Transverse colon (tissue), 4 donors: ENCODE data around the gene OR13C5. TPM values are rescaled to one million over a fixed set of nuclear protein-coding genes. Genes with fewer than 3 reads are reported as not detected.
"Not testable (repeated sequence)": the region's sequence is repeated elsewhere in the genome, so short reads cannot be mapped to it uniquely, and the experiment has no call there.

Source experiments
- DNase-seq: peaks from one replicate; pipeline ENCODE4 v3.0.0-alpha.2; 2019
- H3K27ac ChIP-seq, 4 donors: fragments of 200-600 bp; sonication (generic); 2 replicates each; pipeline ENCODE4 v1.5.1; 2016 to 2018; ENCODE audit warnings: inconsistent platforms in 4 of 4
- H3K27me3 ChIP-seq: fragments of 200-600 bp; sonication (generic); 2 replicates; pipeline ENCODE4 v1.5.1; 2017; ENCODE audit warnings: inconsistent platforms
- H3K36me3 ChIP-seq, 4 donors: fragments of 200-600 bp; sonication (generic); 2 replicates each; pipeline ENCODE4 v1.5.1; 2017 to 2019; ENCODE audit warnings: inconsistent platforms in 4 of 4
- H3K4me1 ChIP-seq, 4 donors: fragments of 200-600 bp; sonication (generic); 2 replicates each; pipeline ENCODE4 v1.5.1; 2017 to 2020; ENCODE audit warnings: inconsistent platforms in 4 of 4
- H3K4me3 ChIP-seq, 4 donors: fragments of 200-600 bp; sonication (generic); 1 replicate in 1 of 4; 2 replicates in 3 of 4; pipeline versions ENCODE4 v1.5.1 to v1.6.1; 2017 to 2019; ENCODE audit warnings: inconsistent platforms in 4 of 4
- H3K9me3 ChIP-seq, 2 donors: fragments of 200-600 bp; sonication (generic); 2 replicates each; pipeline ENCODE4 v1.5.1; 2017 to 2019; ENCODE audit warnings: inconsistent platforms in 2 of 2
- EP300 ChIP-seq: sonication (generic); formaldehyde crosslinking; IDR thresholded peaks from one replicate; pipeline ENCODE4 v1.6.1; 2017; ENCODE audit warnings: antibody characterized with exemption, low read depth
- POLR2A ChIP-seq: fragments of 450-650 bp; IDR thresholded peaks from one replicate; pipeline ENCODE4 v1.6.1; 2016; ENCODE audit warnings: antibody characterized with exemption, mild to moderate bottlenecking, moderate library complexity
- POLR2AphosphoS5 ChIP-seq, 3 donors: sonication (generic); formaldehyde crosslinking; IDR thresholded peaks; one replicate each; pipeline ENCODE4 v1.6.1; 2016; ENCODE audit warnings: antibody characterized with exemption in 3 of 3
- WGBS, 2 donors: methylation state at CpG; one replicate each; pipeline ENCODE4 v1.1.5; 2018; ENCODE audit warnings: low coverage in 1 of 2; 5-methylcytosine and 5-hydroxymethylcytosine counted together
- in situ Hi-C, 4 donors: fragments of 200-750 bp; cut with MboI; loops; one replicate each; pipeline versions ENCODE4 v1.15.0 to v1.15.1; 2017; ENCODE audit warnings: low sequenced_read_pairs in 3 of 4, low pct_ligation_motif_present in 1 of 4, low pct_unique_long_range_greater_than_20kb in 1 of 4
- intact Hi-C: fragments of 100-400 bp; cut with DNase I; formaldehyde crosslinking; loops from one replicate; pipeline ENCODE4 v1.15.1; 2023; ENCODE audit warnings: low total_unique reads
- total RNA-seq, 4 donors: library from RNA; depleted of rRNA; stranded (reverse); fragments of >200 nt; gene quantifications; one replicate each; pipeline ENCODE4 v1.1.0, GENCODE V29; 2016
- TF ChIP-seq, protein P1 (sequence below), 5 experiments: fragments of 200-600 bp in 3 of 5; fragments of 450-650 bp in 2 of 5; sonication (generic) in 3 of 5; IDR thresholded peaks; 1 replicate in 2 of 5; 2 replicates in 3 of 5; pipeline ENCODE4 v1.5.1; 2016 to 2017; ENCODE audit warnings: antibody characterized with exemption in 5 of 5, inconsistent platforms in 3 of 5, mild to moderate bottlenecking in 2 of 5, moderate library complexity in 1 of 5

OR13C5 gene
- total RNA-seq, 4 donors from 2014 or later: not detected

- H3K9me3 ChIP-seq: peaks cover 0 to 3% of the 10 kb centered on the region in 2 donors
- H3K27ac ChIP-seq: no peak overlapping the region
- H3K36me3 ChIP-seq: no peaks in the 10 kb centered on the region
- TF ChIP-seq, protein P1, sequence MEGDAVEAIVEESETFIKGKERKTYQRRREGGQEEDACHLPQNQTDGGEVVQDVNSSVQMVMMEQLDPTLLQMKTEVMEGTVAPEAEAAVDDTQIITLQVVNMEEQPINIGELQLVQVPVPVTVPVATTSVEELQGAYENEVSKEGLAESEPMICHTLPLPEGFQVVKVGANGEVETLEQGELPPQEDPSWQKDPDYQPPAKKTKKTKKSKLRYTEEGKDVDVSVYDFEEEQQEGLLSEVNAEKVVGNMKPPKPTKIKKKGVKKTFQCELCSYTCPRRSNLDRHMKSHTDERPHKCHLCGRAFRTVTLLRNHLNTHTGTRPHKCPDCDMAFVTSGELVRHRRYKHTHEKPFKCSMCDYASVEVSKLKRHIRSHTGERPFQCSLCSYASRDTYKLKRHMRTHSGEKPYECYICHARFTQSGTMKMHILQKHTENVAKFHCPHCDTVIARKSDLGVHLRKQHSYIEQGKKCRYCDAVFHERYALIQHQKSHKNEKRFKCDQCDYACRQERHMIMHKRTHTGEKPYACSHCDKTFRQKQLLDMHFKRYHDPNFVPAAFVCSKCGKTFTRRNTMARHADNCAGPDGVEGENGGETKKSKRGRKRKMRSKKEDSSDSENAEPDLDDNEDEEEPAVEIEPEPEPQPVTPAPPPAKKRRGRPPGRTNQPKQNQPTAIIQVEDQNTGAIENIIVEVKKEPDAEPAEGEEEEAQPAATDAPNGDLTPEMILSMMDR (IDR thresholded peaks at IDR 0.05): no peak
- TF ChIP-seq POLR2AphosphoS5 (IDR thresholded peaks at IDR 0.05): no peak
- TF ChIP-seq POLR2A: no peak
- TF ChIP-seq EP300: no peak
- no peaks in the 10 kb centered on the region for H3K27me3 ChIP-seq
- DNase-seq: no peak
- H3K4me3 ChIP-seq: no peak overlapping the region
- intact Hi-C loops (no loop called here), in situ Hi-C loops (no loop called here)
- no peaks in the 10 kb centered on the region for H3K4me1 ChIP-seq
Observed at GRCh38 chr9:104617418-104617817, 18.2 kb upstream of the OR13C5 start.

GRCh38 chr9:104611213-104611612, 12.0 kb upstream of the OR13C5 start:
- H3K27me3 ChIP-seq: no peaks in the 10 kb centered on the region
- TF ChIP-seq EP300 (no peak), POLR2AphosphoS5 (IDR thresholded peaks at IDR 0.05) (no peak), POLR2A (no peak)
- TF ChIP-seq, protein P1 (IDR thresholded peaks at IDR 0.05): no peak
- H3K36me3 ChIP-seq: no peaks in the 10 kb centered on the region
- peaks cover 0 to 3% of the 10 kb centered on the region in 2 donors for H3K9me3 ChIP-seq
- WGBS, 2 donors: 65 to 74% methylated on average over 2 of the region's 2 CpGs
- no peak for DNase-seq
- H3K27ac ChIP-seq: no peak overlapping the region
- in situ Hi-C loops (no loop called here), intact Hi-C loops (no loop called here)
- no peaks in the 10 kb centered on the region for H3K4me1 ChIP-seq
- H3K4me3 ChIP-seq: no peak overlapping the region

DNA sequence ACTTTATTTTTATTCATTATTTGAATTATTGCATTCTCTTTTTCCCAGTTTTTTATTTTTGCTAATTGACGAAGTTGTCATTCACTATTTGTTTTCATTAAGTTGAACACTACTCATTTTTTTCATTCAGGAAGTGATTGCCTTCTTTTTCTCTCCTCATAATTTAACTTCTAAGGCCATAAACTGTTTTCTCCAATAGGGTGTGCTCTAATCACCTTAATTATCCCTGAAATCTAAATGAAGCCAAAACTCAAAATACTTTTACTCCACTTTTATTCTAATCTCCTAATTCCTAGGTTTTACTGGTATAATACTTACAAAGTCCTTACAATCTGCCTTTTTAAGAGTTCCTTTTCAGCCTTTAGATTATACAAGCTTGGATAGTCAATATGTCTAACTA, 9.1 kb upstream of the OR13C5 start:
- in situ Hi-C loops: no loop called here

GRCh38 chr9:104606152-104606551, 6.9 kb upstream of the OR13C5 start:
- DNase-seq: no peak
- 58 to 61% methylated on average over 2 of the region's 2 CpGs for WGBS, 2 donors
- TF ChIP-seq EP300 (no peak), POLR2AphosphoS5 (IDR thresholded peaks at IDR 0.05) (no peak), POLR2A (no peak)
- TF ChIP-seq, protein P1 (IDR thresholded peaks at IDR 0.05): no peak
- Histone ChIP-seq H3K27me3 (no peaks in the 10 kb centered on the region), H3K4me3 (no peak overlapping the region), H3K27ac (no peak overlapping the region), H3K9me3 (no peaks in the 10 kb centered on the region), H3K36me3 (no peaks in the 10 kb centered on the region), H3K4me1 (no peaks in the 10 kb centered on the region)
- in situ Hi-C loops (no loop called here), intact Hi-C loops (no loop called here)

More for the DNA sequence above, 9.1 kb upstream of the OR13C5 start:
- intact Hi-C loops: no loop called here
- H3K4me1 ChIP-seq: no peaks in the 10 kb centered on the region
- DNase-seq: no peak
- WGBS, 2 donors: 39 to 50% methylated on average over 1 of the region's 1 CpG
- H3K36me3 ChIP-seq: no peaks in the 10 kb centered on the region
- no peak overlapping the region for H3K4me3 ChIP-seq
- no peak overlapping the region for H3K27ac ChIP-seq
- no peak for TF ChIP-seq POLR2A
- TF ChIP-seq POLR2AphosphoS5 (IDR thresholded peaks at IDR 0.05): no peak
- no peak for TF ChIP-seq EP300
- TF ChIP-seq, protein P1 (IDR thresholded peaks at IDR 0.05): no peak
- H3K9me3 ChIP-seq: no peaks in the 10 kb centered on the region
- no peaks in the 10 kb centered on the region for H3K27me3 ChIP-seq

- in situ Hi-C loops, intact Hi-C loops, H3K27ac ChIP-seq, H3K4me3 ChIP-seq, H3K4me1 ChIP-seq, H3K36me3 ChIP-seq, H3K9me3 ChIP-seq, H3K27me3 ChIP-seq, DNase-seq: not testable (repeated sequence)
- 18 to 37% methylated on average over 1 of the region's 1 CpG for WGBS, 2 donors
Observed at GRCh38 chr9:104605527-104605926, 6.3 kb upstream of the OR13C5 start, which contains the start of gene OR13C2. TSS of gene OR13C2 (minus strand) at chr9:104605627. CDS start at chr9:104605627, 0 bp downstream.
